Epidermal melanocyte (primary cell): Measurements from ENCODE around the gene NFE2L2.
"Not testable (repeated sequence)": the region's sequence is repeated elsewhere in the genome, so short reads cannot be mapped to it uniquely, and the experiment has no call there.

Source experiments
- DNase-seq: peaks from one replicate; pipeline ENCODE4 v3.0.0; 2011; ENCODE audit warnings: low spot score; ENCODE audit not compliant: insufficient read length

NFE2L2 gene

GRCh38 chr2:177264693-177265587, at the start of gene NFE2L2:
TSS of gene NFE2L2 (minus strand) at chr2:177264727. CDS start at chr2:177264576, 151 bp downstream.
- DNase-seq: peak; percentile 79

GRCh38 chr2:177314194-177314593, 49.7 kb upstream of the NFE2L2 start:
- DNase-seq: no peak

- no peak for DNase-seq
Measured at GRCh38 chr2:177313162-177313781, 48.7 kb upstream of the NFE2L2 start.

GRCh38 chr2:177312562-177312961, 48.0 kb upstream of the NFE2L2 start:
- no peak for DNase-seq

- not testable (repeated sequence) for DNase-seq
Measured at GRCh38 chr2:177309672-177310309, 45.3 kb upstream of the NFE2L2 start.

GRCh38 chr2:177306550-177306949, 42.0 kb upstream of the NFE2L2 start:
- DNase-seq: no peak

GRCh38 chr2:177303939-177304338, 39.4 kb upstream of the NFE2L2 start:
- DNase-seq: no peak

DNA sequence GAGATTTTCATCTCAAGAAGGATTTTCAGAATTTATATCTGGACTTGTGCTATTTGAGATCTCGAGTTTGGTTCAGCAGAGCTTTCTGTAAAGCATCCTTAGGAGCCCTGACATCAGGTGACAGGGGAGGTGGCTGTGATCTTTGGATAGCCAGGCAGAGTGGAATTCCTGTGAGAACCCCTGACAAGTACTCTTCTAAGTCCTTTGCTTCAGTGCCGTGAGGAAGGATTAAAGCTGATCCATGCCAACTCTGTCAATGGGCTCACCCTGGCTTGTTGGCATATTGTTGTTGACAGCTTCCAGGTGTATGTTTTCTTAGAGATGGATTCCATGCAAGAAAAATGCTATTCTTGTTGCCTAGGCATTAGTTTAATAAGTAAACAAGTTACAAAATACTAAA, 38.0 kb upstream of the NFE2L2 start:
- DNase-seq: no peak

- DNase-seq: peak; percentile 51
Measured at GRCh38 chr2:177298191-177298590, 33.7 kb upstream of the NFE2L2 start.

DNA sequence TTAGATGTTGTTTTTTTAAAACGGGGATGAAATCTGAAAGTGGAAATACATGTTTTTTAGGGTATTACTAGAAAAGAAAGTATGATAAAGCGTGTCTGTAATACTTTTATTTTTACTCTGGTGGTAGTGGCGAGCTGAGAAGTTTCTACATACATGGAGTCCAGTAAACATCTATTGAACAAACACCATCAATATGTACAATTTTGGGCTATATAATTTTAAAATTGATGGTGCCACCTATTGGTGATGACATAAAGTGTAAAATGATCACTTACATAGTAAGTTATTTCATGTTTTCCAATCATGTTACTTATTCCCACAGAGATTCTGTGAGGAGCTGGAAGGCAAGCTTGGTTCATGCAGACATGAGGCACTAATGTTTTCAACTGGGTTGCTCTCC, 31.5 kb upstream of the NFE2L2 start:
- peak; percentile 37 for DNase-seq

DNA sequence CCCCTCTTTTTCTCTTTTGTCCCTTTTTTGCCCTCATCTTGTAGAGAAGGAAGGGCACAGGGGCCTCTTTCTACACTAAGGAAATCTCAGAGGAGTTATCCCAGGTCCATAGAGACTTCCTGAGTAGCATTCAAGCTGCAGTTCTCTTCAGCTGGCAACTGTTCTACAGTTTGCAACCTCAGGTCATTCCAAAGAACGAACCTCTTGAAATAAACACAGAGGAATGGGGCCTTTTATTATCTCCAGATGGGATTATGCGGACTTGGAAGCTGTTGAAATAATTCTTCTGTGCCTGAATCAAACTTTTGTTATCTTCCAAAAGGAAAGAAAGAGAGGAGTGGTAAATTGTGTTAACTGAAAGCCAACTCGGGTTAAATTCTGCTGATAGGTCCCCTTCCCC, 31.0 kb upstream of the NFE2L2 start:
- DNase-seq: no peak

- no peak for DNase-seq
Measured at GRCh38 chr2:177291701-177292100, 27.2 kb upstream of the NFE2L2 start.

- DNase-seq: no peak
Measured at GRCh38 chr2:177289824-177290628, 25.5 kb upstream of the NFE2L2 start.

- DNase-seq: peak; percentile 21
Measured at GRCh38 chr2:177287814-177288213, 23.3 kb upstream of the NFE2L2 start.

DNA sequence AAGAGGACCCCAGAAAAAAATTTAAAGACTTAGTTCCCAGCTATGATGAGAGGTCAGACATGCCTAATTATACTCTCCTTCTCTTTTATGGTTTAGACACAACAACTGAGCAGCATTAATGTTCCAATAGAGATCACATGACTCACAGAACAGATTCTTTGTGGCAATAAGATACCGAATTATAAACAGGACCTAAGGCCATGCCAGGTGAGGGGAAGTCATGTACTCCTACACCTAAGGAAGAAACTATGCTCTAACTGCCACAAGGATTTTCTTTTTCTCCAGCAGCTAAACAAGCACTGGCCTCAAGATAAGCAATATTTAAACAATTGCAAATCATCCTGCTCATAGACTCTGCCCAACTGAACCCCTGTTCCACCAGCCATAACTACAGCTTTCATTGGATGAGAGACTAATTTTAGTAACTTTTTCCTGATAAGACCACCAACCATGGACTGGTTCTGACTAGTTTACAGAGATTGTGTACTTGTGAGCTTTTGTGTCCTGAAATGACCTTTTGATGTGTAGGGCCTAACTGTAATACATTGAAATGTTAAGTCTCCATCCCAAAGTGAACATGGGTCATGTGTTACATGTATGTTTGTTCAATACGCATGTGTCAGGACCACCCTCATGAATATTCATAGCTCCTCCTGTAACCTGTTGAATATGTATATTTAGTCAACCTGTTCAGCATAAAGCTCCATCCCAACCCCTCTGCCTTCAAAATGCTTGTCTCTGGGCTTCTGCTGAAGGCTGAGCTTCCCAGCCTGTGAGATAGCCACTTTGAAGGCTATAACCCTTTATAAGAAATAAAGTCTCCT, 21.6 kb upstream of the NFE2L2 start:
- no peak for DNase-seq

DNA sequence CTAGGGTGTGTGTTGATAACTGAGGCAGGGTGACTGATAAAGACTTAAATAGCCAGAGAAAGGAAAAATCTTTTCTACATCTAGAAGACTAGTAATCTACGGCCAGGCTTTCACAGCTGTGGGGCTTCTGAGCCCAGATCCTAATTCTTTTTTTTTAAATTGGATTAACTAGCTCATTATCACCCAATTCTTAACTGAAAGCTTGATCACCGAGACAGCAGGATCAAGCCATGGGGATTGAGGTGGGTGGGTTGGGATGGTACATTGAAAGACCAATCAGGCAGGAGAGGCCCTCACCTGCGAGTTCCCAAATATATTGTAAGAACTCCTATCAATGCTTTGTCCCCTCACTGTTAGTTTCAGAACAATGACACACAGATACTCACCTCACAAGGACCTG, 20.0 kb upstream of the NFE2L2 start:
- DNase-seq: no peak

GRCh38 chr2:177283906-177284305, 19.4 kb upstream of the NFE2L2 start:
- no peak for DNase-seq

- no peak for DNase-seq
Measured at GRCh38 chr2:177282787-177283572, 18.5 kb upstream of the NFE2L2 start.

GRCh38 chr2:177282181-177282641, 17.7 kb upstream of the NFE2L2 start:
- DNase-seq: no peak
